COLO668 (cell line): ENCODE results near the gene NIP7.

ENCODE experiments used
- DNase-seq: peaks from one replicate; lab custom pipeline; 2025; ENCODE audit not compliant: unreplicated experiment; lab: John Stamatoyannopoulos, UW

Gene NIP7

DNA sequence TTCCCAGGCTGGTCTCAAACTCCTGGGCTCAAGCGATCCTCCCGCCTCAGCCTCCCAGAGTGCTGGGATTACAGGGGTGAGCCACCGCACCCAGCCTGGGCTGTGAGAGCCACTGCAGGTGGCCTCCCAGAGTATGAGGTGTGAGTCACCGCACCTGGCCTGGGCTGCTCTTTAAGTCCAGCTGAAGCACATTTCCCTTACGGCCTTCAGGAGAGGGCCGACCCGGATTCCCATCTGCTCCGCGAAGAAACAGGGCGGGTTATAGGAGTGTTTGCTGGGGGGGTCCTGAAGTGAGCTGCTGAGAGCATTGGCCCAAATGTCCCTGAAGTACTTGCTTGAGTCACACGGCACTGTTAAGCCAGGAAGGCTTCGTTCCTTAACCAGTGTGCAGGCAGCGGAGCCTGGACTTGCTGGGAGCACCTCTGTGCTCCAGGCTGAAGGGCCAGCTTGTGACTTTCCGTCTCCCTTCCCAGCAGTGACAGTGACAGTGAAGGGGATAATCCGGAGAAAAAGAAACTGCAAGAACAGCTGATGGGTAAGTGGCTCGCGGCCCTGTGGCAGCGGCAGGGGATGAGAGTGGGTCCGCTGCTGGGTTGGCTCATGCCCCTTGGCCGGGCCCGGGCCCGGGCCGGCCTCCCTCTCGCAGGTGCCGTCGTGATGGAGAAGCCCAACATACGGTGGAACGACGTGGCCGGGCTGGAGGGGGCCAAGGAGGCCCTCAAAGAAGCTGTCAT is 21.2 kb upstream of the NIP7 start:
- peak; percentile 55 for DNase-seq

GRCh38 chr16:69318911-69319289 is 20.7 kb upstream of the NIP7 start:
- no peak for DNase-seq

GRCh38 chr16:69319381-69319780 is 20.2 kb upstream of the NIP7 start:
- no peak for DNase-seq

DNA sequence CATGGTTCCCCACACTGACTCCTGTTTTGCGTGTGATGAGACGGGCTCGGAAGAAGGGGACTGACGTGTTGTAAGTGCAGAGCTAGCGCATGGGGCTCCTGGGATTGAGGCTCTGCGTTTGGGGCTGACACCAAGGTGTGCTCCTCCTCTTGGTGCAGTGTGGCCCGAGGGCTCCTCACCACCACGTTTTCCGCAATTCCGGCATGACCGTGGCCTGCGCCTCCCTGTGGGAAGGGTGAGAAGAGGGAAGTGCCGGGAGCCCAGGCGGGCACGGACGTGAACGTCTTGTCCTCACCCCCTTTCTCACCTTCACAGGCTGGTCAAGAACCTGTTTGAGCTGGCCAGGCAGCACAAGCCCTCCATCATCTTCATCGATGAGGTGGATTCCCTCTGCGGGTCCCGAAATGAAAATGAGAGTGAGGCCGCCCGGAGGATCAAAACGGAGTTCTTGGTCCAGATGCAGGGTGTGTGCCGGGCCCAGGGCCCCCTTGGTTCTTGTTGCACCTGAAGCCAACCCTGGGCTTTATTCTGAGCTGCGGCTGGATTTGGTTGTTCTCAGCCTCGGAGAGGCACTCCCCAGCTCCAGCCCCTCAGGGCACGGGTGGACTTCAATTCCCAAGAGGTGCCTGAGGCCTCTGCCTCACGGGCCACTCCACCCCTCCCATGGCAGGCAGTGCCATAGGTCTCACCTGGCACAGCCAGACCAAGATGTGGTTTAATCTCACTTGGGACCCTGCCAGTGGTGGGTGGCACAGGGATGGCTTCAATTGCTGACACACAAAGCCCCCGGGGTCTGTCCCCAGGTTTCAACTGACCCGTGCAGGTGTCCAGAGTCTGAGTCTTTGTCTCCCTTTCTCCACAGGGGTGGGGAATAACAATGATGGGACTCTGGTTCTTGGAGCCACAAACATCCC is 19.5 kb upstream of the NIP7 start:
- DNase-seq: no peak

GRCh38 chr16:69320740-69321073 is 18.9 kb upstream of the NIP7 start:
- DNase-seq: no peak

DNA sequence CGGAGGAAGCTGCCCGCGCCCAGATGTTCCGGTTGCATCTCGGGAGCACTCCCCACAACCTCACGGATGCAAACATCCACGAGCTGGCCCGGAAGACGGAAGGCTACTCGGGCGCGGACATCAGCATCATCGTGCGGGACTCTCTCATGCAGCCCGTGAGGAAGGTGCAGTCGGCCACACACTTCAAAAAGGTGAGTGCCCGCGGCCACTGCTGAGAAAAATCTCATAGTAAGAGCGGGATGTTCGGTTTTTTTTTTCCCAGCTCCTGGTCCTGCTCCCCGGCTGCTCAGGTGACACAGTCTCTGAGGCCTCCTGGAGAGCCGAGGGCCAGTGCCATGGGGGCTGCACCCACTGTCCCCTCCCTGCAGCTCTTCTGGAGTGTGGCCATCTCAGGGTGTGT is 18.5 kb upstream of the NIP7 start:
- no peak for DNase-seq

DNA sequence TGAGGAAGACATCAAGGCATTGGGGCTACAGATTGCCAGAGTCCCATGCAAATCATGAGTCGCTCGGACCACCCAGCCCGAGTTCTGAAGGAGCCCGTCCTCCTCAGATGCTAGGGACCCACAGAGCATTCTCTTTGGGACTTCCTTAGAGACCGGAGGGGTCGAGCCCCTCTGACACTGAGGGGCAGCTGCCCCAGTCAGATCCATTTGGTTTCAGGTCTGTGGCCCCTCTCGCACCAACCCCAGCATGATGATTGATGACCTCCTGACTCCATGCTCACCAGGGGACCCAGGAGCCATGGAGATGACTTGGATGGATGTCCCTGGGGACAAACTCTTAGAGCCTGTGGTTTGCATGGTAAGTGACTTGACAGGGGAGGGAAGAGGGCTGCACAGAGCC is 17.2 kb upstream of the NIP7 start:
- DNase-seq: no peak

DNA sequence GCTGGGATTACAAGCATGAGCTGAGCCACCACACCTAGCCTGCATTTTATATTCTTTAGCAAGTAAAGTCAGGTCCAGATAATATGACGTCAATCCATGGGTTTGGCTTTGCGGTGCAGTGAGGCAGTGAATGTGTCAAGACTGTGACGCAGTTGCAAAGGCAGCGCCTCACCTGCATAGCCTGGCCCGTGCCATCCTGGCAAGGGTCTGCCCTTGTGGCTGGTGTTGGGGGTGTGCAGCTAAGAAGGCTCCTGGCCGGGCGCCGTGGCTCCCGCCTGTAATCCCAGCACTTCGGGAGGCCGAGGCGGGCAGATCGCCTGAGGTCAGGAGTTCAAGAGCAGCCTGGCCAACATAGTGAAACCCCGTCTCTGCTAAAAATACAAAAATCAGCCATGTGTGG is 16.2 kb upstream of the NIP7 start:
- no peak for DNase-seq

DNA sequence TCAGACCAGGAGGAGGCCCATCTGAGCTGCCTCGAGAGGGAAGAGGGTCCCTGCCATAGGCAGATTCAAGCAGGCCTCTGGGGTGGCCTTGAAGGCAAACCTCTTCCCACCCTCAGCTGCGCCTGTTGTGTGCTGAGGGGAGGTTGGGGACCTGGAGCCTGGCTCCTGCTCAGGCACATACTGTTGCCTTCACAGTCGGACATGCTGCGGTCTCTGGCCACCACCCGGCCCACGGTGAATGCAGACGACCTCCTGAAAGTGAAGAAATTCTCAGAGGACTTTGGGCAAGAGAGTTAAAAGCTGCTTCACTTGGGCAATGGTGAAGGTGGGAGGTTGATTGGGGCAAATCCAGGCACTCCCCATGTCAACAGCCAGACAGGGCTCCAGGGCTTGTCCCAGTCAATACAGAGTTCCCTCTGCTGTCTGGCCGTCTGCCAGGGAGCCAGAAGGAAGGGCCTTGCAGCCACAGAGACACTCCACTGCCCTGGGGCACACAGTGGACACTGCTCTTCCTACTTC is 15.5 kb upstream of the NIP7 start:
- DNase-seq: peak; percentile 57

- DNase-seq: no peak
These were observed 14.9 kb upstream of the NIP7 start for GRCh38 chr16:69324585-69325253.

GRCh38 chr16:69325784-69326171 is 13.8 kb upstream of the NIP7 start:
- no peak for DNase-seq

- peak; percentile 10 for DNase-seq
These were observed 13.2 kb upstream of the NIP7 start for GRCh38 chr16:69326172-69326873.

- DNase-seq: no peak
These were observed 11.8 kb upstream of the NIP7 start for GRCh38 chr16:69327585-69328310.

DNA sequence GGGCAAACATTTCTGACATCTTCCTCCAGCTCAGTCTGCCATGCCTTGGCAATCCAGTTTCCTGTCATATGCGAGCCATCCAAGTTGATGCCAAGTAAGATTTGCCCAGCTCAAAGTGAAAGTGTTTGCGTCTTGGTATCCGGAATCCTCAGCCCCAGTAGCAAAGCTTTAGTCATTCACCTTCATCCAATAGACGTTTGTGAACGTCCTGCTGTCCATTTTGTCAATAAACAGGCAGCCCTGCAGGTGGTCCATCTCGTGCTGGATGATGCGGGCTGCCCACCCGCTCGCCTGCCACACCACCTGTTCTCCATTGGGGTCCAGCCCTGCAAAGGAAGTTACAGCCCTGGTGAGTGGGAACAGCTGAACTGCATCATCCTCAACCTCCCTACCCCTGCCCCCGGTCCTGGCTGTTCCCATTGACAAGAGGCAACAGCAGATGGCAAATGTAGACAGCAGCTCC is 10.7 kb upstream of the NIP7 start:
- peak; percentile 11 for DNase-seq

GRCh38 chr16:69329369-69330285 is 9.9 kb upstream of the NIP7 start:
- DNase-seq: peak; percentile 67

- peak; percentile 97 for DNase-seq
These were observed 9.1 kb upstream of the NIP7 start, which contains the start of gene PDF for GRCh38 chr16:69330286-69331109. TSS of gene PDF (minus strand) at chr16:69330588. CDS start at chr16:69330570, 18 bp downstream.

DNA sequence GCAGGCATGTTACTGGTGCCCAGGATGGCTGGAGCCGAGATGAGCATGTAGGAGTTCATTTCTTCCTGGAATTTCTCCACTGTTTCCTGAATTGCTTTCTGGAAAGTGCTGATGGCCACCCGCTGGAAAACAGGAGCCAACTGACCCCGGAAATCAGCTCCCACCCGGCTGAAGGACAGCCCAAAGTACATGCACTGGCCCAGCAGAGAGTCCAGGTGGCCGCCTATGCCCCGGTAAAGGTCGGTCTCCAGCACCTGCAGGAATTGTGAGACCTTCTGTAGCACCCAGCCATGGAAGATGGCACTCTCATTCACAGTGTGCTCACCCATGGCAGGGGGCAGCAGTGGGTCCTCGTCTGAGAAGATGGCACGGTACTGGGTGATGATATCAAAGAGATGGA is 4.9 kb upstream of the NIP7 start:
- DNase-seq: no peak

DNA sequence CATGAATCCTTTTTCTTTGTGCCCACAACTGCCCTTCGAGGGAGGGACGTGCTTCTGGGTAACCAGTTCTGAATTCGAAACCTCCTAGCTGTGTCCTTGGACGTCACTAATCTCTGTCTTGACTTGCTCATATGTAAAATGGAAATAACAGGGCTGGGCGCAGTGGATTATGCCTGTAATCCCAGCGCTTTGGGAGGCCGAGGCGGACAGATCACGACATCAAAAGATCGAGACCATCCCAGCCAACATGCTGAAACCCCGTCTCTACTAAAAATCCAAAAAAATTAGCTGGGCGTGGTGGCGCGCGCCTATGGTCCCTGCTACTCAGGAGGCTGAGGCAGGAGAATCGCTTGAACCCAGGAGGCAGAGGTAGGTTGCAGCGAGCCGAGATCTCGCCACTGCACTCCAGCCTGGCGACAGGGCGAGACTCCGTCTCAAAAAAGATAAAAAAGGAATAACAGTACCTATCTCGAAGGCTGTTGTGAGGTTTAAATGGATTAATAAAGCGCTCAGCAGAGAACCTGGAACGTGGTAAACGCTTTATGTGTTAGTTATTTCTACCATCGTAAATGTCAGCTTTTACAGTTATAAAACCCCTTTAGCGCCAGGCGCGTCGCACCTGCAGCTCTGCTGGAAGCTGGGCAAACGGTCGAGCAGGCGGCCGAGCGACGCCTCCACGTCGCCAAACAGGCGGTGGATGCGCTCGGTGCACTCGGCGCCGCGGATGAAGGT is 849 bp upstream of the NIP7 start:
- no peak for DNase-seq
